SW480 (cell line): ENCODE measurements around the gene GATAD1.
"Not testable (repeated sequence)": the region's sequence is repeated elsewhere in the genome, so short reads cannot be mapped to it uniquely, and the experiment has no call there.

Experiments
- DNase-seq: peaks from one replicate; pipeline ENCODE4 v3.0.0-alpha.2; 2016; ENCODE audit warnings: low spot score

GATAD1 gene, protein sequence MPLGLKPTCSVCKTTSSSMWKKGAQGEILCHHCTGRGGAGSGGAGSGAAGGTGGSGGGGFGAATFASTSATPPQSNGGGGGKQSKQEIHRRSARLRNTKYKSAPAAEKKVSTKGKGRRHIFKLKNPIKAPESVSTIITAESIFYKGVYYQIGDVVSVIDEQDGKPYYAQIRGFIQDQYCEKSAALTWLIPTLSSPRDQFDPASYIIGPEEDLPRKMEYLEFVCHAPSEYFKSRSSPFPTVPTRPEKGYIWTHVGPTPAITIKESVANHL

DNA sequence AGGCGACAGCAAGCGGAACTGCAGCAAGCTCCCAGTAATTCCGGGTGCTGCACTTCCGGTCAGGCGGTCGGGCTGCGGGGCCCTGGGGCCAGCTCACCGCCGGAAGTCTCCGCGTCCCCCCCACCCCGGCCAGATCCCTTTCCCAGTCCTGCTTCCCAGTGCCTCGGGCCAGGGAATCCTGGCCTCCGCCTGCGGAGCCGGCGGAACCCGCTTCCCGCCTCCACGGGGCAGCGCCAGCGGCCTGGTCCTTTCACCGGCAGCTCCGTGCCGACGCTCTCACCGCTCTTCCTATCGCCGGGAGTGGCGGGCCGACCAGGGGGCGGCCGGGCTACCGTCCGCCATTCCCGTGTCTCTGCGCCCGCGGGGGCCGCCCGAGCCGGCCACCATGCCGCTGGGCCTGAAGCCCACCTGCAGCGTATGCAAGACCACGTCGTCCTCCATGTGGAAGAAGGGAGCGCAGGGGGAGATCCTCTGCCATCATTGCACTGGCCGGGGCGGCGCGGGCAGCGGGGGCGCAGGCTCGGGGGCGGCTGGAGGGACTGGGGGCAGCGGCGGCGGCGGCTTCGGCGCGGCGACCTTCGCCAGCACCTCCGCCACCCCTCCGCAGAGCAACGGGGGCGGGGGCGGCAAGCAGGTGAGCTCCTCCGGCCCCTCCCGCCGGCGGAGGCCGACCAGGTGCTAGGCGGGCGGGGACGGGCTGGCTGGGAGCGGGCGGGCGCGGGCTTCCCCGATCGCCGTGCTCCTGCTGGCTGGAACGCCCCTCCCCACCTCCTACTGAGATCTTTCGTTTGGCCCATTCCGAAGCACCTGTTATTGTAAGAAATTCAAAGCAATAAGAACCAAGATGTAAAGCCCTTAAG, at the start of gene GATAD1:
TSS of gene GATAD1 (plus strand) at position 138 of the 860 bp plus-strand sequence. CDS start at position 386, 248 bp downstream.
- DNase-seq: peak; percentile 98

DNA sequence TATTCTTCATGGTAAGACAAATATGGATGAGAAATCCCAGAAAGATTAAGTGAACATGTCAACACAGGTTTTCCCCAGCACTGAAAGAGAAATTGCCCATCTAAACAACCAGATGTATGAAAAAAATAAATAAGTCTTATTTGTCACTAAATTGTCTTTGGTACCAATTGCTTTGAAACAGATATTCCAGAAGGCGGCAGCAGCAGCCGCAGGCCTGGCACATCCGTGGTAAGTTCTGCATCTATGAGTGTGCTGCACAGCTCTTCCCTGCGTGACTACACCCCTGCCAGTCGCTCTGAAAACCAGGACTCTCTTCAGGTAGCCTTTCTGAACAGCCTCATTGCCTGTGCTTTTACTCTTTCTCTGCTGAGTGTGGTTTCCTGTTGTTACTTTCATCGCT, 49.7 kb upstream of the GATAD1 start:
- DNase-seq: no peak

DNA sequence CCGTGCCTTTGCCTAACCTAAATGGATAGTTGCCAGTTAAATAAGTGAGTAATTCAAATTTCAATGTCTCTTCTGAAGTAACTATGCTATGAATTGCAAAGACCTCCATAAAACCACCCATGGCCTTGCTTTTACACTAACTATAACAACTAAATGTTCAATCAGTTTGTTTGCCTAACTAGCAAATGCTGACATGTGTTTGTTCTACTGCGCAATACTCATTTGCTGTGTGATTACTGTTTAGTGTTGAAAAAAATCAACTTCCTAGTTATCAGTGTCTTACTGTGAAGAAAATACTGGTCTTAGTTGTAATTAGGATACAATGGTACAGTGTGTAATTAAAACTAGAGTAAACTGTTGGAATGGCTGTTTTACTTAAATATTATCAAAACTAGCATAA, 47.3 kb upstream of the GATAD1 start:
- DNase-seq: no peak

DNA sequence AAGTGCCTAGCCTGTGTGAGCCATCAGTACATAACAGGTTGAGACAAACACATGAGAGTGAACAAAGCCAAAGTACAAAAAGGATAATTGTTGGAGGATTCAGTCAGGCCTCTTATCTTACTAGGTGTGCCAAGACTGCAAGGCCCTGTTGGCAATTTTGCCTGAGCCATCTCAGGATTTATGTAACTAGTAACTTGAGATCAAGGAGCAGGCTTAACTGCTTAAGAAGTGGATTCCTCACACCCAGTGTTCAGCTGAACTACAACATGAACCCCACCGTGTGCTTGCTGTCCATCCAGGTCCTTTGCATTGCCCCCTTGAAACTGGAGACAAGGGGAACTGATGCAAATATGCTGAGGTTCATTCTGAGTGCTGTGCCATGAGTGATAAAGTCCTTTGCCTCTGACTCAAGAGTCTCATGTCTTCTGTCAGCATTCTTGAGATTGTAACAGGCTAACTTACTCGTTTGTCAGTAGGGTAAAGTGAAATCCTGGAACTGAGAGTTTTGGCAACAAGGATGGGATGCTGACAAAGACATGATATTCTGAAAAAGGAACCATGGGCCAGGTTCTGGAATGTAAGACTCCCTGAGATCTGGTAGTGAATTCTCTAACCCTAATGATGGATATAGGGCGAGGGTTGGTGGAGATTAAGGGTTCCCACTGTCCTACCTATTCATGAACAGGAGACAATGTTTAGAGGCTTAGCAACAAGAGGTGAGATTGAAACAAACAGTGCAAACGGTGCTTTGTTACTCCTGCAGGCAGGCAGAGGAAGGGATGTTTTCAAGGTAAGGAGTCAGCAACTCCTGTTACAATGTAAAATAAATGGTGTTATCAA, 44.1 kb upstream of the GATAD1 start:
- DNase-seq: no peak

DNA sequence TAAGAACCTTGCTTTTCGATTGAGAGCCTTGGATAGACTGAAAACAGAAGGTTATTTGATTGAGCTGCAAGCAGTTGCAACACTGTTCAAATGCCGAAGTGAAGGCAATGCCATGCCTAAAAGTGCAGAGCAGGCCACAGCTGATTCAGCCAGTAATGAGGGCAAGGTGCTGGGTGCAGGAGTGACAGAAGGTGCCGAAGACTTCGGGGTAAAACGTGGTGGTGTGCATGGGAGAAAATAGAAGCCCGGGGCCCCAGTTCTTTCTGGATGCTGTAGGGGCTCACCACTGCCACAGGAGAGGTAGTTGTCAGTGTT, 43.6 kb upstream of the GATAD1 start:
- DNase-seq: no peak

DNA sequence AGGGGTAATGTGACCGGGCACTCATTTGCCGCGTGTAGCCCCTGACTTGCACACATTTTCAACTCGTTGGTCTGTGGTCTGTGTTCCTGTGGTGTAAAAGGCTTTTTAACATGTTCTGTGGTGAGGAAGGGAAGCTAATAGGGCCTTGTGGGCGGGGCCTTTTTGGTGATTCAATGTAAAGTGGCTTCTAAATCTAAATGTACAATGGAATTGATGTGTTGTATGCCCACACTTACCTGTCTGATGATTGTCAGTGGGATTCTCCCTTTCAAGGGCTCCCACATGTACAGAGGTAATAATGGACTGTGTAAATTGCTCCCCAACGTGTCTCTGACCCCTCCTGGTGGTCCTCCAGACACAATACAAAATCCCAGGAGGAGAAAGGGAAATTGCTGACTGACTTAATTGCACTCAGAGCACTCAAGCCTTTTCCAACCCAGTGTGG, 43.1 kb upstream of the GATAD1 start:
- DNase-seq: no peak

DNA sequence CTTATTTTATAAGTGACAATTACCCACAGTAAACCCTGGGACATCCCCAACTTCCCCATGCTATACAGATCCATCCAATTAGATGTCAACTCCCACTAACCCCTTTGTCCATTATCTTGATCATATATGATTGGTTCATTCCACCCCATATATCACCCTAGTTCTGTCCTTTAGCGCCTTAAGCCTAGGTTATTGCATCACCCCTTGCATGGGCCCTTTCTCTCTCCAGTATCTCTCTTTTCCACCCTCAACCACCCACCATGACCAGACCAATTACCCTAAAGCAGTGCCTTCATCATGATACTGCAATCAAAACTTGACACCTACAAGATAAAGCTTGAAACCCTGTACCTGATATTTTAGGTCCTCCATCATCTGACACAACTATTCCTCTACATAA, 37.9 kb upstream of the GATAD1 start:
- DNase-seq: no peak

DNA sequence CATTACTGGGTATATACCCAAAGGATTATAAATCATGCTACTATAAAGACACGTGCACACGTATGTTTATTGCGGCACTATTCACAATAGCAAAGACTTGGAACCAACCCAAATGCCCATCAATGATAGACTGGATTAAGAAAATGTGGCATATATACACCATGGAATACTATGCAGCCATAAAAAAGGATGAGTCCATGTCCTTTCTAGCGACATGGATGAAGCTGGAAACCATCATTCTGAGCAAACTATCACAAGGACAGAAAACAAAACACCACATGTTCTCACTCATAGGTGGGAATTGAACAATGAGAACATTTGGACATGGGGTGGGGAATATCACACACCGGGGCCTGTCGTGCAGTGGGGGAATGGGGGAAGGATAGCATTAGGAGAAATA, 37.1 kb upstream of the GATAD1 start:
- DNase-seq: not testable (repeated sequence)

DNA sequence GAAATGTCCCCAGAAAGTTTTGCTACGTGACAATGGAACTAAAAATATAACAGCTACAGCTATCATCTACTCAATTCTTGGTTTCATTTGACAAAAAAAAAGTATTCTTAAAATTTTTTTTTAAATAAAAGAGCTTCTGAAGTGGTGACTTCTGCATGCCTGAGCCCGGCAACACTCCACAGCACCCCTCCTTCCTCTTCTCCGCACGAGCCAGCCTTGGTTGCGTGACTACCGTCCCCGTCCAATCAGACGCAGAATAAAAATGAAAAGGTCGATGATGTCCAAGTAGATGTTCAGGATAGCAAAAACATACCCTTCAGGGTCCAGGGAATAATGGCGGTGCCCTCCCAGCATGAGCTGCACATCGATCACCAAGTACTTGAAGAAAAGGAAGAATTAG, 34.5 kb upstream of the GATAD1 start:
- no peak for DNase-seq

DNA sequence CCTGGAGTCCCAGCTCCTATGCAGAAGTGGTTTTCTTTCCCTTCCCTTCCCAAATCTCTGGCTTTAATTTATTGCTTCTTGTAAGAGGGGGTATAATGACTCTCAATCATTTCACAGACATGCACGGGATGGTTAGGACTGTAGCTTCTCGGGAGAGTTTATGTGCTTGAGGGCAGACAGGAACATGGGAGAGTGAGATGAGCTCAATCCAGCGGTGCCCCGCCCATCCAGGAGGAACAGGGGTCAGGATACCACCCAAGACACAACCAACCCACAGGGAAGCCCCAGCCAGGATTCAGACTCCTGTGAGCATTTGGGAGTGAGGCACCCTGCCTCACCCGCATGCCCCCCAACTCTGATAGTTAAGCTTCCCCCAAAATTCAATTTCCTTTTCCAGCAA, 33.7 kb upstream of the GATAD1 start:
- DNase-seq: no peak

DNA sequence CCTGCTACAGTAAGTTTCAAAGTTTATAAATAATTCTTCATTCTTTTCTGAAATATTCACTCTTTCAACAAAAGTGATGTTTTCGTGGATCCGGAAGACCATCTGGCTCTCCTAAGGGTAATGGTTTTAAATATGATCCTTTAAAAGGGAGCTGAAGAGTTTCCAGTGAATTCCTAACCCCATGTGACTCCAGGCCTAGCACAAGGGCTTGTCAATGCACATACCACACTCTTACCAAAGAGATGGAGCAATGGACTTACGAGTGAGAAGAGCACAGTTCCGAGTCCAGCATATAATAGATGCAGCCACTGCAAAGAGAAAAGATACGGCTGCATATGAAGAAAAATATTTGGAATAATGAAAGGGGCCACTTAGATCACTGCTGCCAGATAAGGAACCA, 32.1 kb upstream of the GATAD1 start:
- no peak for DNase-seq

DNA sequence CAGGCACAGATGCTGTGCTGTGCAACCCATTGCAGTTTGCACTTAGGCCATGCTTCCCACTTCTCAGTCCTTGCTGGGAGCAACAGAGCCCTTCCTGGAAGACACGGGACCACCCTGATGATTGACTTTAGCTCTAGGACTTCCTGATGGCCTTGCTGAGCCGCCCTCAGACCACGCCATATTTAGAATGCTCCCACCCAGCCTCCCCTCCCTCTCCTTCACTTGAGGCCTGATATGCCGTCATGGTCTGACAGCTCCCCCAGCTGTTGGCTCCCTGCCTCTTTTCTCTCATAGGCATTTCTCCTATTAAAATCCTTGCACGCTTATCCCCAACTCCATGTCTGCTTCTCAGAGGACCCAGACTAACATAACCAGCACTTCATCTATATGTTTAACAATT, 29.4 kb upstream of the GATAD1 start:
- DNase-seq: no peak

DNA sequence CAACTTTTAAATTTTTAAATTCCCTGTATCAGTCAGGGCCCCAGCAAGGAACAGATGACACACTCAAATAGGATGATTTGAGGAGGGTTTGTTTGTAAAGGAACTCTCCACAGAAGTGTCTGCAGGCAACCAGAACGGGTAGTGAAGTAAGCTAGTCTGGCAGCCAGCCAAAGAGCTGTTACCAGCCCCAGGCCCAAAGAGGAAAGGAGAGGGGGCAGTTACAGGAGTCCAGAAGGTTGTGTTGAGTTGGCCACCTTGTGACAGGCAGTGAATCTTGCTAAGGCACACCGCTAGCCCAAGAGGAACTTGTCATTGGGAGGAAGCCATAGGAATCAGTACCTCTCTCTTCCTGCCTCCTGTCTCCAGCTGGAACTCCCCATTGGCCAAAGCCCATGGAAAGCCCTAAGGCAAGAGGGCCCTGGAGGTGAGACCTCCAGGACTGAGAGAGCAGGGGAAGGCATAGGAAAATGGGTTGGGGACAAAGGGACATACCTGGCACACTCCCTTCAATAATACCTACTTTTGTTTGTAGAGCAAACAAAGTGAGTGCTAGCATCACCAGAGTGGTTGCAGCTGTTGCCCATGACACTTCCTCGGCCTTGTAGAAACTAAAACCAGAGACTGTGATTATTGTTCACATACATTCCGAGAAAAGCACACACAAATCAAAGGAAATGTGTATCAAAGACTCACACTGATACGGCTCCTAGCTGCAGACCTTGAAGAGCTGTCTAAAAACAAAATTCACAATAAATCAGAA, 25.4 kb upstream of the GATAD1 start:
- DNase-seq: no peak

DNA sequence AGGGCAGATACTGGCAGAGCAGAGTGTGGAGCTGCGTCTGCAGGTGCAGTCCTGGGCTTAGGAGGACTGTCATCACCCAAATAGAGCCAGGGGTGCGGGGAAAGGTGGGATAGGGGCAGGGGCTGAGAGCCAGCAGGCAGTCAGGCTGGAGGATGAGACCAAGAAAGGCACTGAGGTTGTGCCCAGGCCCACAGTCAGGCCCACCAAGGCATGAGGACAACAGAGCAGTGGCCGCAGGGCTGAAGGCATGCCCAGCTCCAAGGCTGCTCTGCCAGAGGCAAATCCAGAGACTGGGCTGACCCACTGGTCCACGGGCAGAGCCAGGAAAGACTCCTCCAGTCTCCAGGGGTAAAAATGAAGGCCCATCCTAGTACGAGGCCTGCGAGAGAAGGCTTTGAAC, 24.4 kb upstream of the GATAD1 start:
- DNase-seq: no peak

DNA sequence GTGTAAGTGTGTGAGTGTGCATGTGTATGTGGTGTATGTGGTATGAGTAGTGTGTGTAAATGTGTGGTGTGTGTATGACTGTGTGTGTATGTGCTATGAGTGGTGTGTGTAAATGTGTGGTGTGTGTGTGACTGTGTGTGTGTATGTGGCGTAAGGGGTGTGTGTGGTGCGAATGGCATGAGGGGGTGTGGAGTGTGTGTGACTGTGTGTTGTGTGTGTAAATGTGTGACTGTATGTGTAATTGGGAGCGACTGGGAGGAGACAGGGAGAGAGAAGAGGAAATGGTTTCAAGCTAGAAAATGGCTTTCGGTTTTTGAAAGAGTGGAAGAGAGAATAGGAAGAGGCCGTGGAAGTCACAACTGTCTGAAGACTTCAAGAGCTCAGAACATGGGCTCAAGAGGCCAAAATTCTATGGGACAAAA, 23.6 kb upstream of the GATAD1 start:
- DNase-seq: no peak

DNA sequence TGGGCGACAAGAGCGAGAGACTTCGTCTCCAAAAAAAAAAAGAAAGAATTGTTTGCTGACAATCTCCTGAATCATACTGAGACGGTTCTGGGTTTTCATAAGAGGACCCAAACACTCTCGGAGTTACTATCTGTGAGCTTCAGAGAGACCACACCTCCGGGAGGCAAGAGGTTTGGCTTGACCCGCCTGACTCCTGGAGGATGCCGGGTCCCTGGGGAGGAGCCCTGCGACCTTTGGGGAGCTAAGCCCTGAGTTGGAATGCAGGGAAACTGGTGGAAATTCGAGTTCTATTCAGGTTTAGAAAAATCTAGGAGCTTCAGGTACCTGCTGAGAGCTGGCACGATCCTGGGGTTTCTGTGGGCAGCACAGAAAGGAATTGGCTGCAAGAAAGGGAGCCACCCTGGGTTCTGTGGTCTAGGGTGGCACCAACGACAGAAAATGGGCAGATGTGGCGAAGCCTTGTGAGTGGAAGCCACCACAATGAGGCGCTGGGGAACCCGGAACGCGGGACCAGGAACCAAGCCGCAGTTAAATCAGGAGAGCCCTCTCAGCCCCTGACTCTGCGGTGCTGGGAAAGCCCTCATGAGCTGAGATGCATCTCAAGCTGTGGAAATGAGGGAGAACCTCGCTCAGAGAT, 21.9 kb upstream of the GATAD1 start:
- peak; percentile 72 for DNase-seq

DNA sequence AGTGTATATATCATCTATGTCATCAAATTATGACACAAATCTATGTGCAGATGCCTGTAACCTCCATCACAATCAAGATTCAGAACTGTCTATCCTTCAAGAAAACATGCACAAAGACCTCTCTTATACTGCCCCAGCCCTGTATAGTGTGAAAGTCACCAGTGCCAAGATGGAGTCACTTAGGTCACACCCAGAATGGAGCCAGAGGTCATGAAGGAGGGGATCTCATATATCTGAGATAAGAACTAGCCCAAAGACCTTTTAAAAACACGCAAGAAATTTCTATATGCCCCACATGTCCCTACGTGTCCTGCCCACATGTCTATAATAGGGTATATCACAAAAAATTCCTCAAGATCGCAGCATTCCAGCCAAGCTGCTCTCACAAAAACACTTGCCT, 20.1 kb upstream of the GATAD1 start:
- no peak for DNase-seq

DNA sequence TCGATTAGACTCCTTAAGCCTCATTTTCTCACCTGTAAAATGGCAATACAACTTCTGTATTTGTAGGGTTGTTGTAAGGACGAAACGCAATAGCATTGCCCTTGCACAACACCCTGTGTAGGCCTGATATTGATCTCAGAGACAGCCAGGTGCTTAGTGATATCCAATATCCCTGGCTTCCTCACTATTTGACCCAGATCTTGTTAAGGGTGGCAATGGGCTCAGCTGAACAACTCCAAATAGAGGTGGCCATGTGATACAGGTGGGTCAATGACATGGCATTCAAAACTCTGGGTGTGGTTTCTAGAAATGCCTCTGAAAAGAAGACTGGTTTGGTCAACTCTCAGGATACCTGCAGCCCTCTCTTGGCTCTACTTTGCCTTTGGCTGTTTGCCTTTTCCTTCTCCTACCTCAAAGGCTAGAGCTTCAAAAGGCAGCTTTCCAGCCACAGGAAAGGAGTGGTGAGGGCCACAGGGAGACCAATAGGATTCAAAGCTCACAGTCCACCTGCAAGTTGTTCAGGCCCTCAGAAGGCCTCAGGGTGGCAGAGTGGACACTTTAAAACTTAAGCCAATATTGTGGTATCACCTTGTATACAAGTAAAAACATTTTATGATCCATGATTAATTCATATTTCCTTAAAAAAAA, 14.9 kb upstream of the GATAD1 start:
- DNase-seq: no peak

DNA sequence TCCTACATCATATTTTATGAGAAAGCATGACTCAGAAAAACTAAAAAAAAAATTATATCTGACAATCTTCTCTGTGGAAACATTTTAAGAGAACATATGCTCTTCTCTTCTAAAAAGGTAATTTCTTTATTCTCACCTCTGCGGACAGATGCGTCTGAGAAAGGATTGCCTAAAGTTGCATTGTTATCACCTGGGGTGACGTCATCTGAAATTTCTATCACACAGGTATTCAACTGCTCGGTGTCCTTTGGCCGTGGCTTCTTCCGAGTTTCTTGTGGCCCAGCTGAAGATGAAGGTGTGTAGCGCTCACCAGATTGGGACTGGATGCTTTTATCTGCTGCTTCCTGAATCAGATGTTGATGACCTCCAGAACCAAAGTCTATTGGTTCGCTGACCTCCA, 14.3 kb upstream of the GATAD1 start:
- DNase-seq: no peak

DNA sequence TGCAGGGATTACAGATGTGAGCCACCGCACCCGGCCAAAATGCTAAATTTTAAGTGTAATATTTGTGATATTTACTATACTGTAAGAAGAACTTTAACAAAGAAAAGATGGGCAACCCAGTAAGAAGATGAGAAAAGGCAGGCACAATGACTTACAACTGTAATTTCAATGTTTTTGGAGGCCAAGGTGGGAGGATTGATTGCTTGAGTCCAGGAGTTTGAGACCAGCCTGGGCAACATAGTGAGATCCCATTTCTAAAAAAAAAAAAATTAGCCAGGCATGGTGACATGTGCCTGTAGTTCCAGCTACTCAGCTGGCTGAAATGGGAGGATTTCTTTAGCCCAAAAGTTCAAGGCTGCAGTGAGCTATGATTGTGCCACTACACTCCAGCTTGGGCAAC, 11.7 kb upstream of the GATAD1 start:
- no peak for DNase-seq
